Keratinocyte (primary cell): ENCODE results near the gene PCSK1N. TPM values are rescaled to one million over a fixed set of nuclear protein-coding genes. Genes with fewer than 3 reads are reported as not detected.

Experiments
- DNase-seq: peaks from one replicate; pipeline ENCODE4 v3.0.0-alpha.2; 2011; ENCODE audit warnings: low read depth, missing footprints, low spot score
- FAIRE-seq: peaks from 2 replicates; lab custom pipeline; 2011; peaks lifted over from hg19 to GRCh38; lab: Jason Lieb, UNC
- H2AFZ ChIP-seq: 2 replicates; pipeline ENCODE4 v1.6.0; 2012; ENCODE audit warnings: low read length, control low read depth, inconsistent platforms; ENCODE audit not compliant: control insufficient read depth
- H3K27ac ChIP-seq: 2 replicates; pipeline ENCODE4 v1.5.1; 2011; ENCODE audit warnings: low read length; ENCODE audit not compliant: control insufficient read depth, insufficient read depth
- H3K27me3 ChIP-seq: 3 replicates; pipeline ENCODE4 v1.6.0; 2011; ENCODE audit warnings: low read length; ENCODE audit not compliant: control insufficient read depth, insufficient read depth; ENCODE audit errors: extremely low read depth
- H3K36me3 ChIP-seq, 2 experiments: 2 replicates in 1 of 2; 3 replicates in 1 of 2; pipeline ENCODE4 v1.5.1; 2011; ENCODE audit warnings: low read length in 2 of 2, mild to moderate bottlenecking in 1 of 2; ENCODE audit not compliant: control insufficient read depth in 2 of 2, insufficient read depth in 2 of 2; ENCODE audit errors: extremely low read depth in 1 of 2
- H3K4me1 ChIP-seq: 3 replicates; pipeline ENCODE4 v1.5.1; 2011; ENCODE audit warnings: low read length; ENCODE audit not compliant: control insufficient read depth, insufficient read depth; ENCODE audit errors: extremely low read depth
- H3K4me2 ChIP-seq: 3 replicates; pipeline ENCODE4 v1.6.0; 2011; ENCODE audit warnings: low read depth, low read length; ENCODE audit not compliant: control insufficient read depth, insufficient read depth; ENCODE audit errors: extremely low read depth
- H3K4me3 ChIP-seq, 3 experiments: fragments of 200-600 bp in 1 of 3; sonication (generic) in 1 of 3; 2 replicates in 2 of 3; 3 replicates in 1 of 3; pipeline ENCODE4 v1.5.1; 2011 to 2016; ENCODE audit warnings: low read length in 3 of 3, mild to moderate bottlenecking in 3 of 3, control low read depth in 2 of 3, inconsistent platforms in 1 of 3, low read depth in 1 of 3, mixed read lengths in 1 of 3, mixed run types in 1 of 3, moderate library complexity in 1 of 3; ENCODE audit not compliant: control insufficient read depth in 2 of 3, insufficient read depth in 2 of 3; ENCODE audit errors: extremely low read depth in 1 of 3
- H3K79me2 ChIP-seq: 2 replicates; pipeline ENCODE4 v1.6.0; 2012; ENCODE audit warnings: low read length; ENCODE audit not compliant: control insufficient read depth, insufficient read depth
- H3K9ac ChIP-seq: 3 replicates; pipeline ENCODE4 v1.6.0; 2011; ENCODE audit warnings: low read length; ENCODE audit not compliant: control insufficient read depth, insufficient read depth; ENCODE audit errors: extremely low read depth
- H3K9me1 ChIP-seq: 3 replicates; pipeline ENCODE4 v1.6.0; 2011; ENCODE audit warnings: low read length; ENCODE audit not compliant: control insufficient read depth, insufficient read depth; ENCODE audit errors: extremely low read depth
- H3K9me3 ChIP-seq: 2 replicates; pipeline ENCODE4 v1.5.1; 2012; ENCODE audit warnings: low read depth, low read length; ENCODE audit not compliant: control insufficient read depth
- H4K20me1 ChIP-seq: 3 replicates; pipeline ENCODE4 v1.6.0; 2011; ENCODE audit warnings: low read length; ENCODE audit not compliant: control insufficient read depth, insufficient read depth; ENCODE audit errors: extremely low read depth
- EZH2 ChIP-seq: IDR thresholded peaks from one replicate; pipeline ENCODE4 v1.6.1; 2012; ENCODE audit warnings: inconsistent platforms, mild to moderate bottlenecking, low read length, moderate library complexity
- dilution Hi-C: fragments of 300-500 bp; cut with MboI; formaldehyde crosslinking; loops from one replicate; pipeline ENCODE4 v1.7.0; 2020; ENCODE audit warnings: low sequenced_read_pairs; ENCODE audit not compliant: extremely low pct_ligation_motif_present
- polyA plus RNA-seq, 5 experiments: library from polyadenylated mRNA; depleted of rRNA in 3 of 5; stranded (reverse) in 3 of 5; stranded (forward) in 1 of 5; unstranded in 1 of 5; fragments of >200 nt; gene quantifications; 1 replicate in 1 of 5; 2 replicates in 3 of 5; 3 replicates in 1 of 5; pipeline versions ENCODE4 v1.2.1 to v1.2.3, GENCODE V29; 2011 to 2012; ENCODE audit warnings: missing spikeins in 2 of 5, low read depth in 1 of 5, low replicate concordance in 1 of 5
- TF ChIP-seq, protein P1 (sequence below), 3 experiments: IDR thresholded peaks in 1 of 3; conservative IDR thresholded peaks in 1 of 3; optimal IDR thresholded peaks in 1 of 3; 2 replicates in 2 of 3; 3 replicates in 1 of 3; pipeline versions ENCODE3 to v1.5.1; 2011; ENCODE audit warnings: low read length in 3 of 3, mild to moderate bottlenecking in 3 of 3, moderate library complexity in 2 of 3, control low read depth in 1 of 3, inconsistent platforms in 1 of 3; ENCODE audit not compliant: insufficient read depth in 2 of 3; ENCODE audit errors: extremely low read depth in 1 of 3

The PCSK1N gene
- polyA plus RNA-seq, 1 donor (not counting 4 experiments of a cell fraction or from before 2014, with no cell fraction given), result 0.54 TPM

DNA sequence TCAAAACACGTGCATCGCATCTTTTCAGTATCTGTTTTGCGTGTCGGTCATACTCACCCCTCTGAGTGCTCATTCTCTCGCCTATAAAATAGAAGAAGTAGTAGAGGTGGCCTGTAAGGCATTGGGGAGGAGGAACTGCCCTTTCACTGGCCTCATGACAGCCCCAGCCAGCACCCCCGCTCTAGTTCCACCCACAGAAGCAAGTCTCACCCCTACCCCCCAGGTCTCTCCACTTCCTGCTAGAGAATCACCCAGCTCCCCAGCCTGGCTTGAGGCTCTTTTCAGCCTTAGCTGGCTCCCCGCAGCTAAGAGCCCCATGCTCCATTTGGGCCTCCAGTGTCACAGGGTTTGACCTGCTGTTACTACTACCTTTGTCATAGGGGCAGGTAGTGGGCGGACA lies 21.8 kb downstream of the PCSK1N start:
- TF ChIP-seq, protein P1, sequence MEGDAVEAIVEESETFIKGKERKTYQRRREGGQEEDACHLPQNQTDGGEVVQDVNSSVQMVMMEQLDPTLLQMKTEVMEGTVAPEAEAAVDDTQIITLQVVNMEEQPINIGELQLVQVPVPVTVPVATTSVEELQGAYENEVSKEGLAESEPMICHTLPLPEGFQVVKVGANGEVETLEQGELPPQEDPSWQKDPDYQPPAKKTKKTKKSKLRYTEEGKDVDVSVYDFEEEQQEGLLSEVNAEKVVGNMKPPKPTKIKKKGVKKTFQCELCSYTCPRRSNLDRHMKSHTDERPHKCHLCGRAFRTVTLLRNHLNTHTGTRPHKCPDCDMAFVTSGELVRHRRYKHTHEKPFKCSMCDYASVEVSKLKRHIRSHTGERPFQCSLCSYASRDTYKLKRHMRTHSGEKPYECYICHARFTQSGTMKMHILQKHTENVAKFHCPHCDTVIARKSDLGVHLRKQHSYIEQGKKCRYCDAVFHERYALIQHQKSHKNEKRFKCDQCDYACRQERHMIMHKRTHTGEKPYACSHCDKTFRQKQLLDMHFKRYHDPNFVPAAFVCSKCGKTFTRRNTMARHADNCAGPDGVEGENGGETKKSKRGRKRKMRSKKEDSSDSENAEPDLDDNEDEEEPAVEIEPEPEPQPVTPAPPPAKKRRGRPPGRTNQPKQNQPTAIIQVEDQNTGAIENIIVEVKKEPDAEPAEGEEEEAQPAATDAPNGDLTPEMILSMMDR (optimal IDR thresholded peaks at IDR 0.05 in 1 of 3, IDR thresholded peaks at IDR 0.05 in 1 of 3, conservative IDR thresholded peaks at IDR 0.05 in 1 of 3; ENCODE audit: extremely low read depth in 1 of 3, insufficient read depth in 2 of 3, low read length in 3 of 3), result no peak
- TF ChIP-seq EZH2, result no peak
- no peaks in the 10 kb centered on the region for H3K9me3 ChIP-seq
- peaks cover 0 to 5% of the 10 kb centered on the region in 2 experiments for H3K36me3 ChIP-seq

DNA sequence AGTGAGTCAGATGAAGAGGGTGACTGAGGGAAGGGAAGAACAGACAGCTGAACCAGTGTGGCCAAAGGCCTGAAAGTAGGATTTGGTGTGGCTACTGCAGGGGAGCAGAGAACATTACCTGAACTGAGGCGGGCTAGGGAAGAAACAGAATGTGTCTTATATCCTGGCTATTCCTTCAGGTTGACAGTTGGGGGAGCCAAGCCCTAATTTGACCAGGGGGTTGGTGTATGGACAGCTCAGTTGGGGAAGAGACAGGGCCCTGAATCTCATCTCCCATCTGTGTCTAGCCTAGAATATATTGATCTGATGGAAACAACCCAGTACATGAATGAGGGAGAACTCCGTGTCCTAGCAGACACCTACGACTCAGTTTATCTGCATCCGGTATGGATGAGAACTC lies 29.3 kb downstream of the PCSK1N start:
- TF ChIP-seq, protein P1 (optimal IDR thresholded peaks at IDR 0.05 in 1 of 3, IDR thresholded peaks at IDR 0.05 in 1 of 3, conservative IDR thresholded peaks at IDR 0.05 in 1 of 3; ENCODE audit: extremely low read depth in 1 of 3, insufficient read depth in 2 of 3, low read length in 3 of 3), result peak in 1 of 3 experiments; percentile 20
- no peak for TF ChIP-seq EZH2
- peaks cover 0 to 1% of the 10 kb centered on the region in 2 experiments for H3K36me3 ChIP-seq
- no peaks in the 10 kb centered on the region for H4K20me1 ChIP-seq
- H2AFZ ChIP-seq, result no peak overlapping the region
- no peaks in the 10 kb centered on the region for H3K9me1 ChIP-seq
- dilution Hi-C loops, result no loop called here
- DNase-seq (no peak), FAIRE-seq (no peak)
- H3K9ac ChIP-seq, result no peak overlapping the region
- H3K27me3 ChIP-seq, result no peaks in the 10 kb centered on the region
- H3K4me1 ChIP-seq, result peaks cover 4% of the 10 kb centered on the region
- no peak overlapping the region for H3K4me2 ChIP-seq
- H3K79me2 ChIP-seq, result no peaks in the 10 kb centered on the region
- H3K27ac ChIP-seq, result no peak overlapping the region
- H3K4me3 ChIP-seq, result no peak overlapping the region
- H3K9me3 ChIP-seq, result no peaks in the 10 kb centered on the region

More for the DNA sequence above, 21.8 kb downstream of the PCSK1N start:
- no peak overlapping the region for H2AFZ ChIP-seq
- H3K27me3 ChIP-seq, result no peaks in the 10 kb centered on the region
- no peaks in the 10 kb centered on the region for H3K9me1 ChIP-seq
- no peaks in the 10 kb centered on the region for H3K4me1 ChIP-seq
- no peaks in the 10 kb centered on the region for H4K20me1 ChIP-seq
- no peak overlapping the region for H3K9ac ChIP-seq
- no peak for FAIRE-seq
- DNase-seq, result no peak
- H3K79me2 ChIP-seq, result no peaks in the 10 kb centered on the region
- no peak overlapping the region for H3K27ac ChIP-seq
- H3K4me2 ChIP-seq, result no peak overlapping the region
- no peak overlapping the region for H3K4me3 ChIP-seq
- dilution Hi-C loops, result no loop called here
